Stimulated activated CD8-positive, alpha-beta memory T cell treated with anti-CD3 and anti-CD28 coated beads, Interleukin-4, amount 100 ng/mL, for 24 hours (primary cell): ENCODE results near the gene CCDC73.
A peak's percentile ranks its signal among the peaks of the same experiment; 100 is the strongest.
"Not testable (repeated sequence)": the region's sequence is repeated elsewhere in the genome, so short reads cannot be mapped to it uniquely, and the experiment has no call there.

ENCODE experiments used
- DNase-seq: peaks from one replicate; pipeline ENCODE4 v3.0.0-alpha.2; 2020; ENCODE audit warnings: low read depth

CCDC73 gene

GRCh38 chr11:32796425-32796824 lies 2.0 kb upstream of the CCDC73 start:
- DNase-seq, result no peak

GRCh38 chr11:32792948-32793475 lies 1.4 kb downstream of the CCDC73 start:
- peak; percentile 47 for DNase-seq

GRCh38 chr11:32792111-32792947 lies 2.1 kb downstream of the CCDC73 start:
- DNase-seq, result no peak

- DNase-seq, result no peak
These were observed 3.5 kb downstream of the CCDC73 start for GRCh38 chr11:32790916-32791315.

- DNase-seq, result no peak
These were observed 7.7 kb downstream of the CCDC73 start for GRCh38 chr11:32786811-32787210.

GRCh38 chr11:32785262-32785661 lies 9.2 kb downstream of the CCDC73 start:
- DNase-seq, result no peak

GRCh38 chr11:32781721-32782120 lies 12.7 kb downstream of the CCDC73 start:
- DNase-seq, result no peak

GRCh38 chr11:32780839-32781238 lies 13.6 kb downstream of the CCDC73 start:
- DNase-seq, result not testable (repeated sequence)

- DNase-seq, result no peak
These were observed 15.3 kb downstream of the CCDC73 start for GRCh38 chr11:32779136-32779535.

GRCh38 chr11:32775908-32776307 lies 18.6 kb downstream of the CCDC73 start:
- DNase-seq, result no peak

- no peak for DNase-seq
These were observed 20.4 kb downstream of the CCDC73 start for GRCh38 chr11:32774081-32774480.

- no peak for DNase-seq
These were observed 21.7 kb downstream of the CCDC73 start for GRCh38 chr11:32772731-32773130.

GRCh38 chr11:32761774-32762173 lies 32.7 kb downstream of the CCDC73 start:
- not testable (repeated sequence) for DNase-seq

GRCh38 chr11:32758291-32758690 lies 36.2 kb downstream of the CCDC73 start:
- no peak for DNase-seq

GRCh38 chr11:32753181-32753580 lies 41.3 kb downstream of the CCDC73 start:
- not testable (repeated sequence) for DNase-seq

GRCh38 chr11:32752001-32752400 lies 42.5 kb downstream of the CCDC73 start:
- no peak for DNase-seq

GRCh38 chr11:32751381-32751780 lies 43.1 kb downstream of the CCDC73 start:
- DNase-seq, result no peak

- no peak for DNase-seq
These were observed 64.5 kb downstream of the CCDC73 start for GRCh38 chr11:32729976-32730375.

- no peak for DNase-seq
These were observed 71.1 kb downstream of the CCDC73 start for GRCh38 chr11:32723332-32723731.

- no peak for DNase-seq
These were observed 72.2 kb downstream of the CCDC73 start for GRCh38 chr11:32722255-32722654.

- no peak for DNase-seq
These were observed 81.0 kb downstream of the CCDC73 start for GRCh38 chr11:32713496-32713895.

GRCh38 chr11:32708978-32709377 lies 85.5 kb downstream of the CCDC73 start:
- not testable (repeated sequence) for DNase-seq

- DNase-seq, result no peak
These were observed 87.3 kb downstream of the CCDC73 start for GRCh38 chr11:32706985-32707741.
